K562 (cell line): ENCODE measurements around the gene KPTN. TPM values are rescaled to one million over a fixed set of nuclear protein-coding genes. Genes with fewer than 3 reads are reported as not detected.

Source experiments
- BDP1 ChIP-seq: IDR thresholded peaks from 3 replicates; pipeline ENCODE4 v1.6.1; 2011; ENCODE audit not compliant: insufficient read length, insufficient read depth
- CCAR2 ChIP-seq: fragments of 200-400 bp; formaldehyde crosslinking; IDR thresholded peaks from 2 replicates; pipeline ENCODE4 v1.6.1; 2017; ENCODE audit warnings: mild to moderate bottlenecking, low read depth, low read length
- CCNT2 ChIP-seq: IDR thresholded peaks from 2 replicates; pipeline ENCODE4 v1.6.1; 2011; ENCODE audit warnings: borderline replicate concordance, low read depth, mild to moderate bottlenecking, moderate library complexity, mixed read lengths, low read length; ENCODE audit not compliant: insufficient read length; ENCODE audit errors: extremely low read depth
- COPS2 ChIP-seq: fragments of 450-650 bp; conservative IDR thresholded peaks from 2 replicates; pipeline ENCODE4 v1.6.1; 2016; ENCODE audit warnings: mild to moderate bottlenecking, moderate library complexity
- EP300 ChIP-seq: IDR thresholded peaks from 2 replicates; pipeline ENCODE4 v1.6.1; 2012; ENCODE audit warnings: low read length, improper control_type of control experiment
- EP400 ChIP-seq: fragments of 450-650 bp; IDR thresholded peaks from 2 replicates; pipeline ENCODE4 v1.6.1; 2017; ENCODE audit warnings: antibody characterized with exemption, mild to moderate bottlenecking, moderate library complexity
- HMGN3 ChIP-seq: IDR thresholded peaks from 2 replicates; pipeline ENCODE4 v1.6.1; 2011; ENCODE audit warnings: borderline replicate concordance, low read depth, mild to moderate bottlenecking, mixed read lengths, low read length; ENCODE audit not compliant: insufficient read length; ENCODE audit errors: extremely low read depth
- ILF3 ChIP-seq: fragments of 450-650 bp; IDR thresholded peaks from 2 replicates; pipeline ENCODE4 v1.6.1; 2018; ENCODE audit warnings: antibody characterized with exemption, mild to moderate bottlenecking, moderate library complexity, borderline replicate concordance
- LEF1 ChIP-seq: fragments of 450-650 bp; IDR thresholded peaks from 2 replicates; pipeline ENCODE4 v1.6.1; 2016; ENCODE audit warnings: mild to moderate bottlenecking
- MCM5 ChIP-seq: fragments of 450-650 bp; IDR thresholded peaks from 2 replicates; pipeline ENCODE4 v1.6.1; 2016; ENCODE audit warnings: low read depth
- RAD21 ChIP-seq, 2 experiments: fragments of 250-450 bp in 1 of 2; fragments of 450-650 bp in 1 of 2; sonication (Bioruptor Pico) in 1 of 2; formaldehyde crosslinking in 1 of 2; IDR thresholded peaks in 1 of 2; conservative IDR thresholded peaks in 1 of 2; 2 replicates each; pipeline versions ENCODE4 v1.4.0 to v1.8.0; 2020 to 2022; ENCODE audit warnings: mild to moderate bottlenecking in 2 of 2, moderate library complexity in 1 of 2
- SIX5 ChIP-seq, 2 experiments: IDR thresholded peaks; 2 replicates each; pipeline ENCODE4 v1.6.1; 2011; ENCODE audit warnings: low read length in 2 of 2, borderline replicate concordance in 1 of 2, low read depth in 1 of 2, mild to moderate bottlenecking in 1 of 2, moderate library complexity in 1 of 2; ENCODE audit not compliant: insufficient read depth in 1 of 2
- SP1 ChIP-seq: sonication (generic); formaldehyde crosslinking; IDR thresholded peaks from 2 replicates; pipeline ENCODE4 v1.8.1; 2022; ENCODE audit warnings: mild to moderate bottlenecking, missing genetic modification reagents
- TCFL5 ChIP-seq: fragments of 250-450 bp; sonication (Bioruptor Pico); conservative IDR thresholded peaks from 2 replicates; pipeline ENCODE4 v1.6.1; 2021; ENCODE audit warnings: mild to moderate bottlenecking, moderate library complexity, matching md5 sums
- TRIM24 ChIP-seq, 2 experiments: fragments of 450-650 bp; IDR thresholded peaks; 2 replicates each; pipeline ENCODE4 v1.6.1; 2016
- U2AF1 ChIP-seq: fragments of 200-400 bp; formaldehyde crosslinking; optimal IDR thresholded peaks from 2 replicates; pipeline ENCODE3; 2017; ENCODE audit warnings: mild to moderate bottlenecking, low read depth, low read length, moderate library complexity
- ZBTB17 ChIP-seq: fragments of 450-650 bp; formaldehyde crosslinking; IDR thresholded peaks from 2 replicates; pipeline ENCODE4 v1.4.0; 2020; ENCODE audit warnings: mild to moderate bottlenecking
- ZKSCAN3 ChIP-seq: fragments of 250-450 bp; sonication (Bioruptor Pico); IDR thresholded peaks from 2 replicates; pipeline ENCODE4 v1.4.0; 2020
- polyA plus RNA-seq, 8 experiments: library from polyadenylated mRNA; depleted of rRNA in 4 of 8; stranded (reverse) in 5 of 8; unstranded in 3 of 8; fragments of >200 nt; fragmentation: Nextera tagmentation in 2 of 8; fragmentation: Illumina TruSeq in 1 of 8; extraction: Ambion mirVana in 2 of 8; extraction: Trizol in 1 of 8; gene quantifications; 2 replicates each; pipeline versions ENCODE4 v1.2.1 to v1.2.3, GENCODE V29; 2011 to 2014; ENCODE audit warnings: inconsistent platforms in 1 of 8, missing spikeins in 1 of 8
- total RNA-seq, 7 experiments: library from RNA; depleted of rRNA in 6 of 7; stranded (reverse); fragments of >200 nt in 6 of 7; fragmentation: Illumina TruSeq in 2 of 7; extraction: Trizol in 2 of 7; gene quantifications; 2 replicates each; pipeline versions ENCODE4 v1.2.1 to v1.2.3, GENCODE V29; 2011 to 2021; ENCODE audit warnings: low replicate concordance in 1 of 7
- TF ChIP-seq, protein P1 (sequence below): IDR thresholded peaks from 2 replicates; pipeline ENCODE4 v1.6.1; 2014; ENCODE audit warnings: antibody characterized with exemption
- TF ChIP-seq, protein P2 (sequence below): sonication (generic); formaldehyde crosslinking; IDR thresholded peaks from 2 replicates; pipeline ENCODE4 v1.4.0; 2020; ENCODE audit warnings: mild to moderate bottlenecking, missing genetic modification reagents
- TF ChIP-seq, protein P3 (sequence below), 2 experiments: fragments of 450-650 bp; conservative IDR thresholded peaks; 2 replicates each; pipeline ENCODE4 v1.6.1; 2017; ENCODE audit warnings: mild to moderate bottlenecking in 2 of 2, moderate library complexity in 2 of 2
- TF ChIP-seq, protein P4 (sequence below): fragments of 250-450 bp; sonication (Bioruptor Pico); IDR thresholded peaks from 2 replicates; pipeline ENCODE4 v1.4.0; 2020; ENCODE audit warnings: borderline replicate concordance

Gene KPTN
- total and polyA plus RNA-seq, 9 of the 15 experiments (the other 6 are each of a cell fraction or from before 2014, with no cell fraction given) = 0.56 to 18.2 (median 8.5) TPM

DNA sequence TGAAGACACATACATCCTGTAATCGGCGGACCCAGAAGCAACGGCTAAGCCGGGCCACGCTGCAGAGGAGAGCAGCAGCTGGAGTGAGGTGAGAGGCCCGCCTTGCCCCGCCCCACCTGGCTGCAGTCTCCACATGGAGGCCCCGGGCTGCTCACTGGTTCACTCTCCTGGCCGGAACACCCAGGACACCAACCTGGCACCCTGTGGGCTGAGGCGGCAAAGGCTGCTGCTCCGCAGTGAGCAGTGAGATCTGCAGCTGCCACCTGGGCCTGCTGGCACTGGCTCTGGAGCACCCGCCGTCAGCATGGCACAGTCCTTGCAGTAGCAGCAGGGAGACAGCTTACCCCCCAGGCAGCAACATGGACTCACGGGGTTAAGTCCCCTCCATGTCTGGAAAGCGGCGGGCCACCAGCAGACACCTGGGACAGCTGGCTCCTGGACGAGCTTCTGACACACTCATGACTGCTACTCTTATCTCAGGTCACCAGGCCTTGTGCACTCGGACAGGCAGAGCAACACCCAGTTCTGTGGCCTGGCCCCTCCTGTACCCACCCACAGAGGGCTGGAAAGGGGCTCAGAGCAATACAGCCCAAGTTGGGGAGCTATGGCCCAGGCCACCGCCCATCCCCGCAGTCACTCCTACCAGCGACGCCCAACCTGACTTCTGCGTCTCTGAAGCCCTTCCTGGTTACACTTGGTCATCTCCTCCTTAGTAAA, 13.2 kb upstream of the KPTN start (continued):
- TF ChIP-seq, protein P1, sequence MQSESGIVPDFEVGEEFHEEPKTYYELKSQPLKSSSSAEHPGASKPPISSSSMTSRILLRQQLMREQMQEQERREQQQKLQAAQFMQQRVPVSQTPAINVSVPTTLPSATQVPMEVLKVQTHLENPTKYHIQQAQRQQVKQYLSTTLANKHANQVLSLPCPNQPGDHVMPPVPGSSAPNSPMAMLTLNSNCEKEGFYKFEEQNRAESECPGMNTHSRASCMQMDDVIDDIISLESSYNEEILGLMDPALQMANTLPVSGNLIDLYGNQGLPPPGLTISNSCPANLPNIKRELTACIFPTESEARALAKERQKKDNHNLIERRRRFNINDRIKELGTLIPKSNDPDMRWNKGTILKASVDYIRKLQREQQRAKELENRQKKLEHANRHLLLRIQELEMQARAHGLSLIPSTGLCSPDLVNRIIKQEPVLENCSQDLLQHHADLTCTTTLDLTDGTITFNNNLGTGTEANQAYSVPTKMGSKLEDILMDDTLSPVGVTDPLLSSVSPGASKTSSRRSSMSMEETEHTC = peak; percentile 89
- TF ChIP-seq EP400 (no peak), ILF3 (no peak), CCAR2 (no peak), ZKSCAN3 (CRISPR knock-in tag) (no peak), COPS2 (no peak), BDP1 (no peak), SP1 (CRISPR knock-in tag) (peak; percentile 48; the same call in 1 of the 2 replicates), RAD21 (CRISPR knock-in tag; conservative IDR thresholded peaks at IDR 0.05 in 1 of 2, IDR thresholded peaks at IDR 0.05 in 1 of 2) (0 out of 4 replicates have a peak, but pooled peaks of 1 of the 2 experiments have one; percentile 5), ZBTB17 (CRISPR knock-in tag) (peak; percentile 14; the same call in 1 of the 2 replicates), HMGN3 (peak; percentile 48), LEF1 (0 out of 2 replicates have a peak, but pooled peaks have one; percentile 22), EP300 (peak; percentile 67; the same call in 1 of the 2 replicates), TCFL5 (CRISPR knock-in tag) (no peak), MCM5 (no peak), SIX5 (IDR thresholded peaks at IDR 0.05; ENCODE audit: borderline replicate concordance in 1 of 2, insufficient read depth in 1 of 2, low read depth in 1 of 2, low read length in 2 of 2) (no peak), U2AF1 (no peak), TRIM24 (IDR thresholded peaks at IDR 0.05) (peak; percentile 64 to 81), CCNT2 (peak; percentile 48)
- TF ChIP-seq, protein P2, sequence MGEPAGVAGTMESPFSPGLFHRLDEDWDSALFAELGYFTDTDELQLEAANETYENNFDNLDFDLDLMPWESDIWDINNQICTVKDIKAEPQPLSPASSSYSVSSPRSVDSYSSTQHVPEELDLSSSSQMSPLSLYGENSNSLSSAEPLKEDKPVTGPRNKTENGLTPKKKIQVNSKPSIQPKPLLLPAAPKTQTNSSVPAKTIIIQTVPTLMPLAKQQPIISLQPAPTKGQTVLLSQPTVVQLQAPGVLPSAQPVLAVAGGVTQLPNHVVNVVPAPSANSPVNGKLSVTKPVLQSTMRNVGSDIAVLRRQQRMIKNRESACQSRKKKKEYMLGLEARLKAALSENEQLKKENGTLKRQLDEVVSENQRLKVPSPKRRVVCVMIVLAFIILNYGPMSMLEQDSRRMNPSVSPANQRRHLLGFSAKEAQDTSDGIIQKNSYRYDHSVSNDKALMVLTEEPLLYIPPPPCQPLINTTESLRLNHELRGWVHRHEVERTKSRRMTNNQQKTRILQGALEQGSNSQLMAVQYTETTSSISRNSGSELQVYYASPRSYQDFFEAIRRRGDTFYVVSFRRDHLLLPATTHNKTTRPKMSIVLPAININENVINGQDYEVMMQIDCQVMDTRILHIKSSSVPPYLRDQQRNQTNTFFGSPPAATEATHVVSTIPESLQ (CRISPR knock-in tag) = no peak
- TF ChIP-seq, protein P3, sequence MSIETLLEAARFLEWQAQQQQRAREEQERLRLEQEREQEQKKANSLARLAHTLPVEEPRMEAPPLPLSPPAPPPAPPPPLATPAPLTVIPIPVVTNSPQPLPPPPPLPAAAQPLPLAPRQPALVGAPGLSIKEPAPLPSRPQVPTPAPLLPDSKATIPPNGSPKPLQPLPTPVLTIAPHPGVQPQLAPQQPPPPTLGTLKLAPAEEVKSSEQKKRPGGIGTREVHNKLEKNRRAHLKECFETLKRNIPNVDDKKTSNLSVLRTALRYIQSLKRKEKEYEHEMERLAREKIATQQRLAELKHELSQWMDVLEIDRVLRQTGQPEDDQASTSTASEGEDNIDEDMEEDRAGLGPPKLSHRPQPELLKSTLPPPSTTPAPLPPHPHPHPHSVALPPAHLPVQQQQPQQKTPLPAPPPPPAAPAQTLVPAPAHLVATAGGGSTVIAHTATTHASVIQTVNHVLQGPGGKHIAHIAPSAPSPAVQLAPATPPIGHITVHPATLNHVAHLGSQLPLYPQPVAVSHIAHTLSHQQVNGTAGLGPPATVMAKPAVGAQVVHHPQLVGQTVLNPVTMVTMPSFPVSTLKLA (conservative IDR thresholded peaks at IDR 0.05) = peak in 1 of 2 experiments; percentile 70; a peak in 2 of 4 replicates
- TF ChIP-seq, protein P4, sequence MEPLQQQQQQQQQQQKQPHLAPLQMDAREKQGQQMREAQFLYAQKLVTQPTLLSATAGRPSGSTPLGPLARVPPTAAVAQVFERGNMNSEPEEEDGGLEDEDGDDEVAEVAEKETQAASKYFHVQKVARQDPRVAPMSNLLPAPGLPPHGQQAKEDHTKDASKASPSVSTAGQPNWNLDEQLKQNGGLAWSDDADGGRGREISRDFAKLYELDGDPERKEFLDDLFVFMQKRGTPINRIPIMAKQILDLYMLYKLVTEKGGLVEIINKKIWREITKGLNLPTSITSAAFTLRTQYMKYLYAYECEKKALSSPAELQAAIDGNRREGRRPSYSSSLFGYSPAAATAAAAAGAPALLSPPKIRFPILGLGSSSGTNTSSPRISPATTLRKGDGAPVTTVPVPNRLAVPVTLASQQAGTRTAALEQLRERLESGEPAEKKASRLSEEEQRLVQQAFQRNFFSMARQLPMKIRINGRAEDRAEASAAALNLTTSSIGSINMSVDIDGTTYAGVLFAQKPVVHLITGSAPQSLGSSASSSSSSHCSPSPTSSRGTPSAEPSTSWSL (CRISPR knock-in tag) = no peak
